GM12878 (cell line): ENCODE measurements around the gene CAMTA1. TPM values are rescaled to one million over a fixed set of nuclear protein-coding genes. Genes with fewer than 3 reads are reported as not detected.

Experiments
- ATAC-seq: fragments of 200-7000 bp; cut with Tn5 transposase; 3 replicates; pipeline ENCODE4 v1.9.1; 2020; ENCODE audit warnings: mild to moderate bottlenecking, moderate library complexity
- BruUV-seq: library from RNA; stranded (reverse); fragments of 400-500 nt; replicated peaks from 2 replicates; lab custom pipeline; 2021; lab: Mats Ljungman, UMichigan
- CTCF ChIA-PET: fragments of 300-600 bp; sonication (Branson Sonifier 250); formaldehyde crosslinking; extraction: SDS; loops from one replicate; lab custom pipeline; 2021; ENCODE audit warnings: inconsistent platforms; lab: Yijun Ruan, JAX
- POLR2A ChIA-PET: fragments of 350-600 bp; formaldehyde crosslinking; extraction: SDS; loops from one replicate; lab custom pipeline; 2021; ENCODE audit warnings: inconsistent platforms; lab: Charles Lee
- RAD21 ChIA-PET: fragments of 300-600 bp; sonication (Branson Sonifier 250); formaldehyde crosslinking; loops from one replicate; lab custom pipeline; 2023; ENCODE audit warnings: antibody characterized with exemption; ENCODE audit not compliant: unreplicated experiment; lab: Charles Lee
- SMC1A ChIA-PET: fragments of 300-600 bp; sonication (Branson Sonifier 250); formaldehyde crosslinking; loops from one replicate; lab custom pipeline; 2023; ENCODE audit not compliant: unreplicated experiment, uncharacterized antibody; lab: Charles Lee
- DNase-seq: peaks from one replicate; pipeline ENCODE4 v3.0.0-alpha.2; 2011; ENCODE audit warnings: low read depth, low spot score
- FAIRE-seq: peaks from 3 replicates; lab custom pipeline; 2011; peaks lifted over from hg19 to GRCh38; lab: Jason Lieb, UNC
- H2AFZ ChIP-seq: 2 replicates; pipeline ENCODE4 v1.6.0; 2011; ENCODE audit warnings: low read depth, low read length, control low read depth; ENCODE audit not compliant: control insufficient read depth
- H3K27ac ChIP-seq: 2 replicates; pipeline ENCODE4 v1.5.1; 2011; ENCODE audit warnings: control low read depth; ENCODE audit not compliant: control insufficient read depth, insufficient read depth
- H3K27me3 ChIP-seq, 2 experiments: replicated peaks in 1 of 2; 2 replicates each; pipeline versions ENCODE4 v1.6.0 to v1.6.1; 2011; ENCODE audit warnings: low read length in 1 of 2; ENCODE audit not compliant: control insufficient read depth in 2 of 2, insufficient read depth in 2 of 2
- H3K36me3 ChIP-seq, 2 experiments: 2 replicates each; pipeline ENCODE4 v1.5.1; 2011; ENCODE audit warnings: low read length in 1 of 2; ENCODE audit not compliant: control insufficient read depth in 2 of 2, insufficient read depth in 2 of 2
- H3K4me1 ChIP-seq: 2 replicates; pipeline ENCODE4 v1.6.1; 2011; ENCODE audit warnings: mild to moderate bottlenecking, low read length, moderate library complexity, mixed read lengths; ENCODE audit not compliant: control insufficient read depth, insufficient read depth
- H3K4me2 ChIP-seq: 2 replicates; pipeline ENCODE4 v1.6.0; 2011; ENCODE audit warnings: control low read depth; ENCODE audit not compliant: control insufficient read depth, insufficient read depth
- H3K4me3 ChIP-seq: fragments of 200-600 bp; sonication (generic); 2 replicates; pipeline ENCODE4 v1.5.1; 2016
- H3K79me2 ChIP-seq: 2 replicates; pipeline ENCODE4 v1.6.0; 2011; ENCODE audit warnings: low read length; ENCODE audit not compliant: control insufficient read depth, insufficient read depth
- H3K9ac ChIP-seq: 2 replicates; pipeline ENCODE4 v1.8.0; 2011; ENCODE audit warnings: low read length, control low read depth, mixed read lengths; ENCODE audit not compliant: control insufficient read depth, insufficient read depth
- H3K9me3 ChIP-seq: replicated peaks from 3 replicates; pipeline ENCODE4 v1.5.1; 2011; ENCODE audit warnings: mild to moderate bottlenecking, low read length; ENCODE audit not compliant: control insufficient read depth, insufficient read depth
- H4K20me1 ChIP-seq: 2 replicates; pipeline ENCODE4 v1.6.0; 2011; ENCODE audit not compliant: control insufficient read depth, insufficient read depth
- DPF2 ChIP-seq: fragments of 450-650 bp; IDR thresholded peaks from 2 replicates; pipeline ENCODE4 v1.6.1; 2017; ENCODE audit warnings: mild to moderate bottlenecking
- EZH2 ChIP-seq: IDR thresholded peaks from 2 replicates; pipeline ENCODE4 v1.6.1; 2012; ENCODE audit warnings: low read depth, mild to moderate bottlenecking, control low read depth, inconsistent platforms, low read length, borderline replicate concordance; ENCODE audit not compliant: control insufficient read depth
- IRF4 ChIP-seq: IDR thresholded peaks from 2 replicates; pipeline ENCODE4 v1.6.1; 2011; ENCODE audit warnings: low read depth, low read length
- JUND ChIP-seq: IDR thresholded peaks from 2 replicates; pipeline ENCODE4 v1.6.1; 2012; ENCODE audit warnings: low read depth, mild to moderate bottlenecking, low read length, improper control_type of control experiment, moderate library complexity
- MTA2 ChIP-seq: fragments of 450-650 bp; IDR thresholded peaks from 2 replicates; pipeline ENCODE4 v1.6.1; 2016; ENCODE audit warnings: low read depth, mild to moderate bottlenecking, moderate library complexity
- MTA3 ChIP-seq: IDR thresholded peaks from 2 replicates; pipeline ENCODE4 v1.6.1; 2012; ENCODE audit warnings: low read length, inconsistent platforms, borderline replicate concordance
- RAD51 ChIP-seq: fragments of 450-650 bp; IDR thresholded peaks from 2 replicates; pipeline ENCODE4 v1.6.1; 2016; ENCODE audit warnings: moderate library complexity, mild to moderate bottlenecking, inconsistent platforms
- SMARCA5 ChIP-seq: fragments of 450-650 bp; IDR thresholded peaks from 2 replicates; pipeline ENCODE4 v1.6.1; 2017; ENCODE audit warnings: mild to moderate bottlenecking
- SMC3 ChIP-seq: IDR thresholded peaks from 2 replicates; pipeline ENCODE4 v1.6.1; 2011; ENCODE audit warnings: low read length, improper control_type of control experiment, borderline replicate concordance
- SREBF1 ChIP-seq: IDR thresholded peaks from 2 replicates; pipeline ENCODE4 v1.6.1; 2012; ENCODE audit warnings: mild to moderate bottlenecking, low read length
- SUZ12 ChIP-seq: fragments of 200-600 bp; sonication (generic); IDR thresholded peaks from one replicate; pipeline ENCODE4 v1.6.1; 2018; ENCODE audit warnings: antibody characterized with exemption, mild to moderate bottlenecking; ENCODE audit not compliant: unreplicated experiment
- YY1 ChIP-seq: IDR thresholded peaks from 2 replicates; pipeline ENCODE4 v1.6.1; 2011; ENCODE audit warnings: low read depth, mild to moderate bottlenecking, low read length
- ZBED1 ChIP-seq: IDR thresholded peaks from 2 replicates; pipeline ENCODE4 v1.6.1; 2016; ENCODE audit warnings: borderline replicate concordance
- ZBTB40 ChIP-seq: fragments of 450-650 bp; IDR thresholded peaks from 2 replicates; pipeline ENCODE4 v1.6.1; 2016; ENCODE audit warnings: mild to moderate bottlenecking, moderate library complexity, borderline replicate concordance
- WGBS: methylation state at CpG from one replicate; pipeline ENCODE4 v1.1.6; 2016; ENCODE audit warnings: low lambda C conversion rate; ENCODE audit not compliant: insufficient replicate concordance, insufficient coverage; ENCODE audit errors: missing lambda C conversion rate; 5-methylcytosine and 5-hydroxymethylcytosine counted together
- in situ Hi-C: fragments of 300-500 bp; cut with MboI; formaldehyde crosslinking; loops from 9 replicates; pipeline ENCODE4 v1.14.3; 2018; ENCODE audit warnings: mixed read lengths
- intact Hi-C: fragments of 100-400 bp; cut with micrococcal nuclease; formaldehyde crosslinking; loops from one replicate; pipeline ENCODE4 v1.14.2; 2022; ENCODE audit not compliant: unreplicated experiment
- polyA plus RNA-seq, 11 experiments: library from polyadenylated mRNA; depleted of rRNA in 4 of 11; unstranded in 6 of 11; stranded (reverse) in 5 of 11; fragments of >200 nt; fragmentation: Nextera tagmentation in 4 of 11; fragmentation: Illumina TruSeq in 1 of 11; extraction: Ambion mirVana in 4 of 11; extraction: Trizol in 1 of 11; gene quantifications; 1 replicate in 1 of 11; 2 replicates in 10 of 11; pipeline versions ENCODE4 v1.2.1 to v1.2.3, GENCODE V29; 2011 to 2016; ENCODE audit warnings: inconsistent platforms in 2 of 11, missing spikeins in 2 of 11, low read depth in 1 of 11
- total RNA-seq, 4 experiments: library from RNA; depleted of rRNA in 3 of 4; stranded (reverse); fragments of >200 nt in 3 of 4; fragmentation: Illumina TruSeq in 1 of 4; extraction: Trizol in 1 of 4; gene quantifications; 2 replicates each; pipeline versions ENCODE4 v1.2.1 to v1.2.3, GENCODE V29; 2013 to 2021
- TF ChIP-seq, protein P1 (sequence below): fragments of 450-650 bp; IDR thresholded peaks from 2 replicates; pipeline ENCODE4 v1.6.1; 2017; ENCODE audit warnings: antibody characterized with exemption, mild to moderate bottlenecking, moderate library complexity
- TF ChIP-seq, protein P2 (sequence below): fragments of 450-650 bp; IDR thresholded peaks from 2 replicates; pipeline ENCODE4 v1.6.1; 2017; ENCODE audit warnings: low read depth, mild to moderate bottlenecking, moderate library complexity
- TF ChIP-seq, protein P3 (sequence below): IDR thresholded peaks from 2 replicates; pipeline ENCODE4 v1.6.1; 2012; ENCODE audit warnings: low read length, inconsistent platforms

The CAMTA1 gene
- total and polyA plus RNA-seq, 10 of the 15 experiments (the other 5 are each of a cell fraction or from before 2014, with no cell fraction given): 37.7 to 148 (median 76.4) TPM

GRCh38 chr1:6951536-6951935 lies 166.3 kb downstream of the CAMTA1 start:
- H3K36me3 ChIP-seq: no peaks in the 10 kb centered on the region
- no peak overlapping the region for H3K4me2 ChIP-seq
- no peaks in the 10 kb centered on the region for H3K27me3 ChIP-seq
- CTCF ChIA-PET: no interaction called here
- ATAC-seq (no peak), DNase-seq (no peak), FAIRE-seq (no peak)
- no peaks in the 10 kb centered on the region for H3K4me1 ChIP-seq
- in situ Hi-C loops (no loop called here), intact Hi-C loops (no loop called here)
- POLR2A ChIA-PET: interaction anchor here (0.6 kb wide), 1 partner anchor 197 kb away, joined by 3 read pairs; no protein-coding TSS in a partner anchor
- H2AFZ ChIP-seq: no peak overlapping the region
- H3K79me2 ChIP-seq: no peaks in the 10 kb centered on the region
- SMC1A ChIA-PET: no interaction called here
- no peak overlapping the region for H3K4me3 ChIP-seq
- no peaks in the 10 kb centered on the region for H3K9me3 ChIP-seq
- H4K20me1 ChIP-seq: no peaks in the 10 kb centered on the region
- no peak overlapping the region for H3K9ac ChIP-seq
- RAD21 ChIA-PET: no interaction called here
- no TSS peak for BruUV-seq
- H3K27ac ChIP-seq: no peak overlapping the region
- WGBS: 35% methylated on average over 12 of the region's 12 CpGs
- TF ChIP-seq JUND (no peak), IRF4 (no peak), RAD51 (no peak), ZBTB40 (no peak), SREBF1 (no peak), MTA3 (no peak), SMC3 (no peak), DPF2 (no peak), SUZ12 (no peak), SMARCA5 (no peak), EZH2 (no peak), YY1 (no peak), MTA2 (no peak), ZBED1 (no peak)
- TF ChIP-seq, protein P1, sequence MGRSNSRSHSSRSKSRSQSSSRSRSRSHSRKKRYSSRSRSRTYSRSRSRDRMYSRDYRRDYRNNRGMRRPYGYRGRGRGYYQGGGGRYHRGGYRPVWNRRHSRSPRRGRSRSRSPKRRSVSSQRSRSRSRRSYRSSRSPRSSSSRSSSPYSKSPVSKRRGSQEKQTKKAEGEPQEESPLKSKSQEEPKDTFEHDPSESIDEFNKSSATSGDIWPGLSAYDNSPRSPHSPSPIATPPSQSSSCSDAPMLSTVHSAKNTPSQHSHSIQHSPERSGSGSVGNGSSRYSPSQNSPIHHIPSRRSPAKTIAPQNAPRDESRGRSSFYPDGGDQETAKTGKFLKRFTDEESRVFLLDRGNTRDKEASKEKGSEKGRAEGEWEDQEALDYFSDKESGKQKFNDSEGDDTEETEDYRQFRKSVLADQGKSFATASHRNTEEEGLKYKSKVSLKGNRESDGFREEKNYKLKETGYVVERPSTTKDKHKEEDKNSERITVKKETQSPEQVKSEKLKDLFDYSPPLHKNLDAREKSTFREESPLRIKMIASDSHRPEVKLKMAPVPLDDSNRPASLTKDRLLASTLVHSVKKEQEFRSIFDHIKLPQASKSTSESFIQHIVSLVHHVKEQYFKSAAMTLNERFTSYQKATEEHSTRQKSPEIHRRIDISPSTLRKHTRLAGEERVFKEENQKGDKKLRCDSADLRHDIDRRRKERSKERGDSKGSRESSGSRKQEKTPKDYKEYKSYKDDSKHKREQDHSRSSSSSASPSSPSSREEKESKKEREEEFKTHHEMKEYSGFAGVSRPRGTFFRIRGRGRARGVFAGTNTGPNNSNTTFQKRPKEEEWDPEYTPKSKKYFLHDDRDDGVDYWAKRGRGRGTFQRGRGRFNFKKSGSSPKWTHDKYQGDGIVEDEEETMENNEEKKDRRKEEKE: no peak
- TF ChIP-seq, protein P2, sequence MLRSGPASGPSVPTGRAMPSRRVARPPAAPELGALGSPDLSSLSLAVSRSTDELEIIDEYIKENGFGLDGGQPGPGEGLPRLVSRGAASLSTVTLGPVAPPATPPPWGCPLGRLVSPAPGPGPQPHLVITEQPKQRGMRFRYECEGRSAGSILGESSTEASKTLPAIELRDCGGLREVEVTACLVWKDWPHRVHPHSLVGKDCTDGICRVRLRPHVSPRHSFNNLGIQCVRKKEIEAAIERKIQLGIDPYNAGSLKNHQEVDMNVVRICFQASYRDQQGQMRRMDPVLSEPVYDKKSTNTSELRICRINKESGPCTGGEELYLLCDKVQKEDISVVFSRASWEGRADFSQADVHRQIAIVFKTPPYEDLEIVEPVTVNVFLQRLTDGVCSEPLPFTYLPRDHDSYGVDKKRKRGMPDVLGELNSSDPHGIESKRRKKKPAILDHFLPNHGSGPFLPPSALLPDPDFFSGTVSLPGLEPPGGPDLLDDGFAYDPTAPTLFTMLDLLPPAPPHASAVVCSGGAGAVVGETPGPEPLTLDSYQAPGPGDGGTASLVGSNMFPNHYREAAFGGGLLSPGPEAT: no peak
- TF ChIP-seq, protein P3, sequence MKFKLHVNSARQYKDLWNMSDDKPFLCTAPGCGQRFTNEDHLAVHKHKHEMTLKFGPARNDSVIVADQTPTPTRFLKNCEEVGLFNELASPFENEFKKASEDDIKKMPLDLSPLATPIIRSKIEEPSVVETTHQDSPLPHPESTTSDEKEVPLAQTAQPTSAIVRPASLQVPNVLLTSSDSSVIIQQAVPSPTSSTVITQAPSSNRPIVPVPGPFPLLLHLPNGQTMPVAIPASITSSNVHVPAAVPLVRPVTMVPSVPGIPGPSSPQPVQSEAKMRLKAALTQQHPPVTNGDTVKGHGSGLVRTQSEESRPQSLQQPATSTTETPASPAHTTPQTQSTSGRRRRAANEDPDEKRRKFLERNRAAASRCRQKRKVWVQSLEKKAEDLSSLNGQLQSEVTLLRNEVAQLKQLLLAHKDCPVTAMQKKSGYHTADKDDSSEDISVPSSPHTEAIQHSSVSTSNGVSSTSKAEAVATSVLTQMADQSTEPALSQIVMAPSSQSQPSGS: no peak
